GM13977 (cell line): ENCODE results near the gene SLIT3.

ENCODE experiments used
- DNase-seq: peaks from one replicate; pipeline ENCODE4 v3.0.0; 2012; ENCODE audit warnings: low spot score
- CTCF ChIP-seq: IDR thresholded peaks from 2 replicates; pipeline ENCODE4 v1.5.1; 2012; ENCODE audit warnings: mild to moderate bottlenecking, control low read depth; ENCODE audit not compliant: insufficient read depth; ENCODE audit errors: extremely low read depth, missing control alignments
- in situ Hi-C: fragments of 300-500 bp; cut with MboI; formaldehyde crosslinking; loops from one replicate; pipeline ENCODE4 v1.12.0; 2022; ENCODE audit warnings: low sequenced_read_pairs, low pct_unique_long_range_greater_than_20kb, mixed read lengths, inconsistent platforms; ENCODE audit not compliant: unreplicated experiment

The SLIT3 gene

GRCh38 chr5:168803541-168803940, 497.4 kb downstream of the SLIT3 start:
- no peak for DNase-seq
- no peak for TF ChIP-seq CTCF
- in situ Hi-C loops = no loop called here

- TF ChIP-seq CTCF = no peak
- in situ Hi-C loops = no loop called here
These were observed 498.6 kb downstream of the SLIT3 start for GRCh38 chr5:168802337-168802736.

GRCh38 chr5:168801567-168801966, 499.4 kb downstream of the SLIT3 start:
- DNase-seq = no peak
- TF ChIP-seq CTCF = no peak
- in situ Hi-C loops = no loop called here

More at GRCh38 chr5:168802337-168802736, 498.6 kb downstream of the SLIT3 start:
- DNase-seq = no peak

- in situ Hi-C loops = no loop called here
- TF ChIP-seq CTCF = no peak
- no peak for DNase-seq
These were observed 500.2 kb downstream of the SLIT3 start for GRCh38 chr5:168800701-168801100.

GRCh38 chr5:168798065-168799023, 502.6 kb downstream of the SLIT3 start:
- no peak for DNase-seq
- in situ Hi-C loops = no loop called here
- TF ChIP-seq CTCF = no peak

GRCh38 chr5:168796593-168797580, 504.1 kb downstream of the SLIT3 start:
- DNase-seq = no peak
- TF ChIP-seq CTCF = no peak
- in situ Hi-C loops = no loop called here
